ENCODE measurements around the gene ZMPSTE24.

Gene ZMPSTE24

GRCh38 chr1:40264354-40264781 lies 6.3 kb downstream of the ZMPSTE24 start:
- no peak for DNase-seq (ENCODE audit: low read depth)

GRCh38 chr1:40265298-40265697 lies 7.3 kb downstream of the ZMPSTE24 start:
- DNase-seq (ENCODE audit: low read depth): no peak

- no peak for DNase-seq (ENCODE audit: low read depth)
These were observed 7.9 kb downstream of the ZMPSTE24 start for GRCh38 chr1:40265919-40266318.

GRCh38 chr1:40266786-40267535 lies 8.9 kb downstream of the ZMPSTE24 start:
- no peak for DNase-seq (ENCODE audit: low read depth)

GRCh38 chr1:40267767-40268187 lies 9.7 kb downstream of the ZMPSTE24 start:
- no peak for DNase-seq (ENCODE audit: low read depth)

GRCh38 chr1:40268211-40268610 lies 10.2 kb downstream of the ZMPSTE24 start:
- DNase-seq (ENCODE audit: low read depth): no peak

GRCh38 chr1:40270152-40270834 lies 12.3 kb downstream of the ZMPSTE24 start:
- no peak for DNase-seq (ENCODE audit: low read depth)

- no peak for DNase-seq (ENCODE audit: low read depth)
These were observed 14.7 kb downstream of the ZMPSTE24 start for GRCh38 chr1:40272653-40273213.

- DNase-seq (ENCODE audit: low read depth): no peak
These were observed 15.6 kb downstream of the ZMPSTE24 start for GRCh38 chr1:40273547-40274166.

- DNase-seq (ENCODE audit: low read depth): no peak
These were observed 16.3 kb downstream of the ZMPSTE24 start for GRCh38 chr1:40274331-40274730.

- no peak for DNase-seq (ENCODE audit: low read depth)
These were observed 18.1 kb downstream of the ZMPSTE24 start for GRCh38 chr1:40276122-40276521.

- DNase-seq (ENCODE audit: low read depth): no peak
These were observed 23.8 kb downstream of the ZMPSTE24 start for GRCh38 chr1:40281853-40282252.

- DNase-seq (ENCODE audit: low read depth): no peak
These were observed 33.3 kb downstream of the ZMPSTE24 start for GRCh38 chr1:40291293-40291692.

- DNase-seq (ENCODE audit: low read depth): no peak
These were observed 41.6 kb downstream of the ZMPSTE24 start for GRCh38 chr1:40299366-40300248.

GRCh38 chr1:40300249-40300567 lies 42.2 kb downstream of the ZMPSTE24 start:
- no peak for DNase-seq (ENCODE audit: low read depth)

GRCh38 chr1:40300651-40301050 lies 42.6 kb downstream of the ZMPSTE24 start:
- no peak for DNase-seq (ENCODE audit: low read depth)

- DNase-seq (ENCODE audit: low read depth): no peak
These were observed 43.0 kb downstream of the ZMPSTE24 start for GRCh38 chr1:40301066-40301465.

GRCh38 chr1:40301541-40302299 lies 43.7 kb downstream of the ZMPSTE24 start:
- DNase-seq (ENCODE audit: low read depth): no peak

- no peak for DNase-seq (ENCODE audit: low read depth)
These were observed 44.4 kb downstream of the ZMPSTE24 start for GRCh38 chr1:40302475-40302874.

GRCh38 chr1:40303051-40303771 lies 45.2 kb downstream of the ZMPSTE24 start:
- DNase-seq (ENCODE audit: low read depth): no peak

Data from stimulated activated CD8-positive, alpha-beta memory T cell treated with anti-CD3 and anti-CD28 coated beads, Interleukin-15, amount 100 ng/mL, for 24 hours (primary cell).